Liver (tissue), 9 donors: ENCODE measurements around the gene FER1L5. TPM values are rescaled to one million over a fixed set of nuclear protein-coding genes. Genes with fewer than 3 reads are reported as not detected.

ENCODE experiments used
- DNase-seq: peaks from one replicate; pipeline ENCODE4 v3.0.0-alpha.2; 2017; ENCODE audit warnings: low spot score
- H3K27ac ChIP-seq, 2 donors: one replicate each; pipeline ENCODE4 v1.7.0; 2013; ENCODE audit warnings: inconsistent platforms in 2 of 2, low read length in 2 of 2, control low read depth in 1 of 2, low read depth in 1 of 2, mild to moderate bottlenecking in 1 of 2
- H3K27me3 ChIP-seq, 4 donors: one replicate each; pipeline versions ENCODE4 v1.6.1 to v1.7.0; 2013; ENCODE audit warnings: low read length in 3 of 4, inconsistent platforms in 1 of 4, mild to moderate bottlenecking in 1 of 4, moderate library complexity in 1 of 4; ENCODE audit not compliant: control insufficient read depth in 4 of 4, insufficient read depth in 4 of 4
- H3K36me3 ChIP-seq, 4 donors: one replicate each; pipeline versions ENCODE4 v1.6.1 to v1.7.0; 2013; ENCODE audit warnings: low read length in 3 of 4, mild to moderate bottlenecking in 3 of 4, low read depth in 1 of 4, moderate library complexity in 1 of 4; ENCODE audit not compliant: control insufficient read depth in 4 of 4, insufficient read depth in 3 of 4
- H3K4me1 ChIP-seq, 4 donors: one replicate each; pipeline versions ENCODE4 v1.6.1 to v1.7.0; 2013; ENCODE audit warnings: low read length in 3 of 4, mild to moderate bottlenecking in 3 of 4, moderate library complexity in 1 of 4; ENCODE audit not compliant: control insufficient read depth in 4 of 4, insufficient read depth in 4 of 4
- H3K4me3 ChIP-seq, 3 donors: one replicate each; pipeline versions ENCODE4 v1.6.1 to v1.7.0; 2013; ENCODE audit warnings: low read length in 3 of 3, control low read depth in 1 of 3, low read depth in 1 of 3, mild to moderate bottlenecking in 1 of 3
- H3K9ac ChIP-seq, 2 donors: one replicate each; pipeline ENCODE4 v1.7.0; 2013; ENCODE audit warnings: low read length in 2 of 2, mild to moderate bottlenecking in 2 of 2, moderate library complexity in 2 of 2, control low read depth in 1 of 2, low read depth in 1 of 2
- H3K9me3 ChIP-seq, 4 donors: one replicate each; pipeline versions ENCODE4 v1.6.1 to v1.7.0; 2013; ENCODE audit warnings: low read length in 3 of 4; ENCODE audit not compliant: control insufficient read depth in 4 of 4
- ATF3 ChIP-seq: IDR thresholded peaks from 2 replicates; pipeline ENCODE4 v1.6.1; 2016; ENCODE audit warnings: antibody characterized with exemption
- EGR1 ChIP-seq, 2 donors: IDR thresholded peaks; 2 replicates each; pipeline ENCODE4 v1.6.1; 2016 to 2018; ENCODE audit warnings: antibody characterized with exemption in 2 of 2, low read depth in 2 of 2
- FOXA1 ChIP-seq: IDR thresholded peaks from 2 replicates; pipeline ENCODE4 v1.6.1; 2016; ENCODE audit warnings: antibody characterized with exemption
- FOXA2 ChIP-seq: IDR thresholded peaks from 2 replicates; pipeline ENCODE4 v1.6.1; 2016; ENCODE audit warnings: antibody characterized with exemption
- GABPA ChIP-seq, 2 donors: IDR thresholded peaks in 1 of 2; conservative IDR thresholded peaks in 1 of 2; 2 replicates each; pipeline ENCODE4 v1.6.1; 2016; ENCODE audit warnings: antibody characterized with exemption in 2 of 2, mild to moderate bottlenecking in 1 of 2, moderate library complexity in 1 of 2
- HNF4A ChIP-seq, 2 donors: conservative IDR thresholded peaks; 2 replicates each; pipeline ENCODE4 v1.6.1; 2016; ENCODE audit warnings: antibody characterized with exemption in 2 of 2, mild to moderate bottlenecking in 2 of 2
- MAX ChIP-seq: IDR thresholded peaks from 2 replicates; pipeline ENCODE4 v1.6.1; 2016; ENCODE audit warnings: antibody characterized with exemption
- NR2F2 ChIP-seq: IDR thresholded peaks from 2 replicates; pipeline ENCODE4 v1.6.1; 2016; ENCODE audit warnings: antibody characterized with exemption
- RAD21 ChIP-seq, 2 donors: IDR thresholded peaks; 2 replicates each; pipeline ENCODE4 v1.6.1; 2016; ENCODE audit warnings: antibody characterized with exemption in 2 of 2, mild to moderate bottlenecking in 2 of 2
- REST ChIP-seq: IDR thresholded peaks from 2 replicates; pipeline ENCODE4 v1.6.1; 2016; ENCODE audit warnings: antibody characterized with exemption, mild to moderate bottlenecking
- RXRA ChIP-seq, 2 donors: IDR thresholded peaks; 2 replicates each; pipeline ENCODE4 v1.6.1; 2017 to 2018; ENCODE audit warnings: antibody characterized with exemption in 2 of 2, mild to moderate bottlenecking in 1 of 2
- SP1 ChIP-seq: IDR thresholded peaks from 2 replicates; pipeline ENCODE4 v1.6.1; 2018; ENCODE audit warnings: antibody characterized with exemption, mild to moderate bottlenecking
- YY1 ChIP-seq: IDR thresholded peaks from 2 replicates; pipeline ENCODE4 v1.6.1; 2016; ENCODE audit warnings: antibody characterized with exemption, mild to moderate bottlenecking
- ZBTB33 ChIP-seq: IDR thresholded peaks from 2 replicates; pipeline ENCODE4 v1.6.1; 2016; ENCODE audit warnings: antibody characterized with exemption
- WGBS: extraction: QIAGEN DNeasy Blood & Tissue Kit; methylation state at CpG from one replicate; pipeline ENCODE4 v1.1.7; 2013; 5-methylcytosine and 5-hydroxymethylcytosine counted together
- polyA plus RNA-seq, 2 donors: library from polyadenylated mRNA; stranded (reverse) in 1 of 2; unstranded in 1 of 2; fragments of 200-250 nt in 1 of 2; fragments of >200 nt in 1 of 2; fragmentation: Nextera tagmentation in 1 of 2; extraction: Ambion mirVana in 1 of 2; gene quantifications; one replicate each; pipeline versions ENCODE4 v1.2.1 to v1.2.3, GENCODE V29; 2013 to 2015
- total RNA-seq, 2 donors: library from RNA; depleted of rRNA; stranded (reverse); fragments of >200 nt; gene quantifications; one replicate each; pipeline ENCODE4 v1.2.3, GENCODE V29; 2014
- TF ChIP-seq, protein P1 (sequence below): fragments of 150-350 bp; IDR thresholded peaks from 2 replicates; pipeline ENCODE4 v1.5.1; 2017; ENCODE audit warnings: improper control_type of control experiment, low read depth, low read length; ENCODE audit not compliant: missing input control
- donor health status: healthy.
- donor health status: healthy.
- donor health status: healthy.
- donor health status: healthy.
- donor health status: healthy.

Gene FER1L5
- total and polyA plus RNA-seq, 4 donors: under 0.01 TPM; not detected in 3

DNA sequence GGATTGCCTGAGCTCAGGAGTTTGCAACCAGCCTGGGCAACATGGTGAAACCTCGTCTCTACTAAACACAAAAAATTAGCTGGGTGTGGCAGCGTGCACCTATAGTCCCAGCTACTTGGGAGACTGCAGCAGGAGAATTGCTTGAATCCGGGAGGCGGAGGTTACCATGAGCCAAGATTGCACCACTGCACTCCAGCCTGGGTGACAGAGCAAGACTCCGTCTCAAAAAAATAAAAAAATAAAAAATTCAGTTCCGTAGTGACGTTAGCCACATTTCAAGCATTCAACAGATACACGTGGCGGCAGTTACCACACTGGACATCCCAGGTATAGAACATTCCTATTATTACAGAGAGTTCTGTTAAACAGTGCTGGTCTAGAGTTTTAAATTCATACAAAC, 8.9 kb upstream of the FER1L5 start:
- H3K9ac ChIP-seq: no peak overlapping the region
- H3K4me1 ChIP-seq: peaks cover 5 to 16% (median 10%) of the 10 kb centered on the region in 4 donors
- peaks cover 2 to 18% (median 14%) of the 10 kb centered on the region in 4 donors for H3K36me3 ChIP-seq
- H3K27ac ChIP-seq: no peak overlapping the region
- TF ChIP-seq GABPA (IDR thresholded peaks at IDR 0.05 in 1 of 2, conservative IDR thresholded peaks at IDR 0.05 in 1 of 2) (no peak), FOXA2 (no peak)
- H3K27me3 ChIP-seq: no peaks in the 10 kb centered on the region
- 94% methylated on average over 9 of the region's 9 CpGs for WGBS
- DNase-seq: no peak
- H3K9me3 ChIP-seq: no peaks in the 10 kb centered on the region
- H3K4me3 ChIP-seq: no peak overlapping the region

- Histone ChIP-seq H3K9ac (peak overlapping the region in 1 of 2 donors; percentile 85), H3K4me1 (peaks cover 5 to 19% (median 11%) of the 10 kb centered on the region in 4 donors), H3K4me3 (peak overlapping the region; percentile 77 to 86 (median 80)), H3K27me3 (no peaks in the 10 kb centered on the region), H3K27ac (peak overlapping the region; percentile 97 to 98), H3K36me3 (peaks cover 2 to 5% (median 4%) of the 10 kb centered on the region in 4 donors), H3K9me3 (no peaks in the 10 kb centered on the region)
- 68% methylated on average over 14 of the region's 14 CpGs for WGBS
- no peak for TF ChIP-seq NR2F2
- no peak for TF ChIP-seq ZBTB33
- TF ChIP-seq REST: no peak
- TF ChIP-seq RXRA (IDR thresholded peaks at IDR 0.05): no peak
- TF ChIP-seq HNF4A (conservative IDR thresholded peaks at IDR 0.05): no peak
- TF ChIP-seq GABPA (IDR thresholded peaks at IDR 0.05 in 1 of 2, conservative IDR thresholded peaks at IDR 0.05 in 1 of 2): no peak
- TF ChIP-seq SP1: no peak
- no peak for TF ChIP-seq EGR1 (IDR thresholded peaks at IDR 0.05; ENCODE audit: low read depth in 2 of 2)
- no peak for TF ChIP-seq YY1
- TF ChIP-seq, protein P1, sequence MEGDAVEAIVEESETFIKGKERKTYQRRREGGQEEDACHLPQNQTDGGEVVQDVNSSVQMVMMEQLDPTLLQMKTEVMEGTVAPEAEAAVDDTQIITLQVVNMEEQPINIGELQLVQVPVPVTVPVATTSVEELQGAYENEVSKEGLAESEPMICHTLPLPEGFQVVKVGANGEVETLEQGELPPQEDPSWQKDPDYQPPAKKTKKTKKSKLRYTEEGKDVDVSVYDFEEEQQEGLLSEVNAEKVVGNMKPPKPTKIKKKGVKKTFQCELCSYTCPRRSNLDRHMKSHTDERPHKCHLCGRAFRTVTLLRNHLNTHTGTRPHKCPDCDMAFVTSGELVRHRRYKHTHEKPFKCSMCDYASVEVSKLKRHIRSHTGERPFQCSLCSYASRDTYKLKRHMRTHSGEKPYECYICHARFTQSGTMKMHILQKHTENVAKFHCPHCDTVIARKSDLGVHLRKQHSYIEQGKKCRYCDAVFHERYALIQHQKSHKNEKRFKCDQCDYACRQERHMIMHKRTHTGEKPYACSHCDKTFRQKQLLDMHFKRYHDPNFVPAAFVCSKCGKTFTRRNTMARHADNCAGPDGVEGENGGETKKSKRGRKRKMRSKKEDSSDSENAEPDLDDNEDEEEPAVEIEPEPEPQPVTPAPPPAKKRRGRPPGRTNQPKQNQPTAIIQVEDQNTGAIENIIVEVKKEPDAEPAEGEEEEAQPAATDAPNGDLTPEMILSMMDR: no peak
- no peak for TF ChIP-seq FOXA1
- TF ChIP-seq ATF3: no peak
- TF ChIP-seq RAD21 (IDR thresholded peaks at IDR 0.05): no peak
- no peak for TF ChIP-seq FOXA2
- no peak for TF ChIP-seq MAX
- no peak for DNase-seq
These were observed 5.9 kb upstream of the FER1L5 start for GRCh38 chr2:96636551-96637171.
